Esophagus mucosa (tissue), 1 donor: ENCODE data around the gene ST6GAL1. TPM values are rescaled to one million over a fixed set of nuclear protein-coding genes. Genes with fewer than 3 reads are reported as not detected.
A peak's percentile ranks its signal among the peaks of the same experiment; 100 is the strongest.

Experiments
- ATAC-seq: fragments of 200-7000 bp; cut with Tn5 transposase; one replicate; pipeline ENCODE4 v1.9.1; 2020
- total RNA-seq: library from RNA; stranded (reverse); gene quantifications from one replicate; pipeline ENCODE4 v1.2.4, GENCODE V29; 2023
- donor health status: DM: yes; HTN: yes; CAD: no.

The ST6GAL1 gene
- total RNA-seq, 1 donor from 2014 or later: 13.2 TPM

- no peak for ATAC-seq
Measured at GRCh38 chr3:187084126-187084525, 153.8 kb downstream of the ST6GAL1 start.

- no peak for ATAC-seq
Measured at GRCh38 chr3:187084580-187084979, 154.3 kb downstream of the ST6GAL1 start.

- no peak for ATAC-seq
Measured at GRCh38 chr3:187085021-187085666, 154.8 kb downstream of the ST6GAL1 start.

- ATAC-seq: no peak
Measured at GRCh38 chr3:187085933-187086332, 155.6 kb downstream of the ST6GAL1 start.

- ATAC-seq: no peak
Measured at GRCh38 chr3:187086831-187087230, 156.5 kb downstream of the ST6GAL1 start.

- no peak for ATAC-seq
Measured at GRCh38 chr3:187088701-187089100, 158.4 kb downstream of the ST6GAL1 start.

GRCh38 chr3:187093320-187093719 is 163.0 kb downstream of the ST6GAL1 start:
- no peak for ATAC-seq

GRCh38 chr3:187098923-187099512 is 168.7 kb downstream of the ST6GAL1 start:
- no peak for ATAC-seq

GRCh38 chr3:187101184-187102072 is 171.1 kb downstream of the ST6GAL1 start:
- peak; percentile 41 for ATAC-seq

- no peak for ATAC-seq
Measured at GRCh38 chr3:187102073-187102634, 171.8 kb downstream of the ST6GAL1 start.

GRCh38 chr3:187103251-187103650 is 172.9 kb downstream of the ST6GAL1 start:
- ATAC-seq: no peak

GRCh38 chr3:187104342-187104741 is 174.0 kb downstream of the ST6GAL1 start:
- no peak for ATAC-seq

- no peak for ATAC-seq
Measured at GRCh38 chr3:187104933-187105332, 174.6 kb downstream of the ST6GAL1 start.

GRCh38 chr3:187105700-187106099 is 175.4 kb downstream of the ST6GAL1 start:
- ATAC-seq: no peak

GRCh38 chr3:187107989-187108388 is 177.7 kb downstream of the ST6GAL1 start:
- ATAC-seq: no peak

GRCh38 chr3:187110156-187110555 is 179.8 kb downstream of the ST6GAL1 start:
- no peak for ATAC-seq

GRCh38 chr3:187112934-187113793 is 182.8 kb downstream of the ST6GAL1 start:
- no peak for ATAC-seq

GRCh38 chr3:187114511-187114910 is 184.2 kb downstream of the ST6GAL1 start:
- ATAC-seq: no peak

GRCh38 chr3:187120326-187120725 is 190.0 kb downstream of the ST6GAL1 start:
- ATAC-seq: no peak

- no peak for ATAC-seq
Measured at GRCh38 chr3:187122261-187122660, 191.9 kb downstream of the ST6GAL1 start.

- no peak for ATAC-seq
Measured at GRCh38 chr3:187125319-187126031, 195.1 kb downstream of the ST6GAL1 start.
